Occipital lobe (tissue), 2 donors: ENCODE results near the gene XPO6. TPM values are rescaled to one million over a fixed set of nuclear protein-coding genes. Genes with fewer than 3 reads are reported as not detected.

Experiments used
- DNase-seq: peaks from one replicate; lab custom pipeline; 2025; lab: John Stamatoyannopoulos, UW
- total RNA-seq: library from RNA; depleted of rRNA; stranded (reverse); fragments of >200 nt; gene quantifications from one replicate; pipeline ENCODE4 v1.2.3, GENCODE V29; 2014

Gene XPO6
- total RNA-seq, 1 donor from 2014 or later, result 66.4 TPM

- DNase-seq, result no peak
Measured at GRCh38 chr16:28183930-28184329, 27.8 kb downstream of the XPO6 start.

- no peak for DNase-seq
Measured at GRCh38 chr16:28183484-28183883, 28.3 kb downstream of the XPO6 start.

DNA sequence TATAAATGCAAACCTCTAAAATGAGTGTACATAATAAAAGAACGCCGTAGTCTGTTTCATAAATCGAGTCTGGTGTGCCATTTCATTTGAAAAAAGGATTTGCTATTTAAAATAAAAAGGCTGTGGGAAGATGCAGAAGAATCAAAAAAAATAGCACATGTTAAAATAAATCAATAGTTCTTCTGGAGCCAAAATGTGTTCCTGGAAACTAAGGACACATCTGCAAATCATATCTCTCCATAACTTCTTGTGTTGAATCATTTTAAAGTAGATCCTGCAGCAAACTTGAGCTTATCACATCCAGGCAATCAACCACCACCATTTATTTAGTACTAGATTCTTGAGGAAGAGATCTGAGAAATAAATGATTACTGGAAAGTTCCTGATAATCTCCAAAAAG, 29.0 kb downstream of the XPO6 start:
- DNase-seq, result no peak

DNA sequence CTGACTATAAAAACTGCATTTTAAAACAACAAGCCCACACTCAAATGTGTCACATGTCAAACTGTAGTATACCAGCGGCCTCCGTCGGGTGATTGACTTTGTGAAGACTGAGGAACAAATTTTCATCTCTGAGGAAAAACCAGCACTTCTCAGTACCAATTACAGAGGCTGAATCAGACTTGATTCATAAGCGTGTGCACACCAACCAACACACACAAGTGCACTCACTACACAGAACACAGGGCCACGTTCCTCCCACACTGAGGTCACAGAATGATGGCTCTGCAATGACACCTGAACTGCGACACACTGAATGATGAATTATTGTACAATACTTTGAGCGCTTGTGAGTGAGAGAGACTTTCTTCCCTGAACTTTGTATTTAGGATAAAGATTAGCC, 29.6 kb downstream of the XPO6 start:
- DNase-seq, result no peak

GRCh38 chr16:28181515-28181914, 30.2 kb downstream of the XPO6 start:
- no peak for DNase-seq

DNA sequence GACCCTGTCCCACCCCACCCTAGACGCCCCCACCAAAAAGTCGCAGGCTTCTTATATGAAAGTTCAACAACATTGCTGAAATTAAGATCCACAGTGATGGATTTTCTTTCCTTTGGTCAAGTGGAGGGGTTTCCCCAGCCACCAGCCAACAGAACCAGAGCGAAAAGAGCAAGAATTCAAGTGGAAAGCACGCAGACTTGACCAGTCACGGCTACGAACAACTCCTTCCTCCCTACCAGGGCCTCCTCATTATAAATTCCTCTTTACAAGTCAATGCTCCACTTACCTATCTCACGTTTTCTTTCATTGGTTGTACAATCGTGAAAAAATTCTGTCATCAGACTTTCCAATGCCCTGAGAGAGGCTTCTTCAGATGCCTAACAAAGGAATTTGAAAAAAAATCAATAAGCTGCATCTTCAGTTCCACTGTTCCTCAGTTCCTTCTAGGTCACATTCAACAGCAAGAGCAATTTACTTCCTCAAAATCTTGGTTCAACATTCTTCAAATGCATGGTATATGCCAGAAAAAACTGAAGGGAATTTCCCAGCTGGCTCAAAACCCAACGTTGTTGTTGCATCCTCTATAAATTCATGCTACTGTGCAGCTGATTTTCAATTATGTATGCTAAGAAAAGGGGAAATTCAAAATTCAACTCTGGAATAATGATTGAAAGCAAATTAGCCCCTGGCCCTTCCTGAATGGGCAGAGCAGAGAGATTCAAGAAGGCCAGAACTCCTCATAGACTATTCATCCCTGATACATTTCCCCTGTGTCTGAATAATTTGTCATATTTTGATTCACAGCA, 30.9 kb downstream of the XPO6 start:
- peak; percentile 5 for DNase-seq

DNA sequence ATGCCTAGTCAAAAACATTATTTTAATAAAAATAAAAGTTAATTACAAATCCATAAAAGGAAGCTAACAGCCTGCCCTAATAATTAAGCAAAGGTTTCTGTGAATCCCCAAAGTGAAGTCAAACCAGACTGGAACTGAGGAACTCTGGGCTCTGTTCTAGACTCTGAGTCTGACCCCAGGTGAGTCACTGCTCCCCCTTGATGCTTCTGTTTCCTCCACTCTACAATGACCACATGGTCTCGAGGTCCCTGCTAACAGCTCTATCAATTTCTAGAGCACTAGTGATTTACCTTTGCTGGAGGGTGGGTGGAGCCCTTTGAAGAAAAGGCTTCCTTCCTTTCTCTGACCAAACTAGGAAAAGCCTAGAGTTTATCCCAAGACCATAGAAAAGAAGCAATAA, 32.4 kb downstream of the XPO6 start:
- DNase-seq, result no peak

DNA sequence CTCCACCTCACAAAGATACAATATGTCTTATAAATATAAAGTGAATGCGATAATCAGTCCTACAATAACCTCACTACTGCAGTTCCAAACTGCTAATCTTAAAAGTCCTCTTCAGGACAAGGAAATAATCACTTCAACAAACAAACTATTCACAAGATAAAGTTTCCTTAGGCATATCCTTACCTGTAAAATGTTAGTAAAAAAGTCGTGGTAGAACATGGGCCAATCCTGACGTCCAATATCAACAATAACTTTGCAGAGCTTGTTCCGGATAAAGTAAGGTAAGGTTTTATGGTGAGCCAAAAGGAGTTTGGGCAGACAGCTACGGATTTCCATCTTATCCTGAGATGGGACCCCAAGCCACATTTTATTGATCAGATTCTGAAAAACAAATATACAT, 36.0 kb downstream of the XPO6 start:
- DNase-seq, result no peak

GRCh38 chr16:28172336-28172735, 39.4 kb downstream of the XPO6 start:
- no peak for DNase-seq

GRCh38 chr16:28171816-28172215, 39.9 kb downstream of the XPO6 start:
- no peak for DNase-seq

DNA sequence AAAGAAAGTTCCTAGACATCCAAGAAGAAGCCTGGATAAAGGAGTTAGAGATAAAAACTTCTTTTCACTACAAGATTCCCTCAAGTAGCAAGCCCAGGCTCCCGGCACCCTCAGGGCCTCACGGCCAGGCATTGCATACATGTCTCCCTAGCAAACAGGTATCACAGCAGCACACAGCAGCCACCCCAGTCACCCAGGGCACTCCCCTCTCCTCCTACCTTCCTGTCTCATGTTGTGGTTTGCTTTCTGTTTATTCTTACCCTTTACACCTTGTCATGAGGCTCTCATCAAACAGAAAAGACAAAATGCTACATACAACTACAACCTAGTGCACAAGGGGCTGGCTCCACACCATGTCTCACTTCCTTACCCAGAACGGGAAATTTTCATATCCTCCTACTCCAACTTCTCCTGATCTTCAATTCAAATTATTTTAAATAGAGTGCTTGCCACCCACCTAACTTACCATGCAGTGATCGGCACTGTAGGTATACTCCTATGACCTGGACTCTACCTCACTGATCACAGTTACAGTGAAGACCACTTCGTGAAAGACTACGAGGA, 42.7 kb downstream of the XPO6 start:
- DNase-seq, result no peak

- no peak for DNase-seq
Measured at GRCh38 chr16:28167730-28168129, 44.0 kb downstream of the XPO6 start.

DNA sequence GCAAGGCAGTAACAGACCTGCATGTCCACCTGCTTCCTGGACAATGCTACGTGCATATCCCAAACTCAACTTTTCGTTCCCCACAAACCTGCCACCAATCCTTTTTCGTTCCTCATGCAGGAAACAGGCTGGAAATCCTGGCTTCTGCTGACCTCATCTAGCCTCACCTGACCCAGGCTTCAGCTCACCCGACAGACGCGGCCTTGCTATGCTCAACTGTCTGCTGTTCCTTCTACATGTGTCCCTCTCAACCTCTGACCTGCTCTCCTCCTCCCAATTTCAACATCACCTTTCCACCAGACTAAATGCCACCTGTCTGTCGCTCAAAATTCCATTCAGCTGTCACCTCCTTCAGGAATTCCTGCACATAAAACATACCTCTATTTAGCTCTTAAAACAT, 44.5 kb downstream of the XPO6 start:
- DNase-seq, result no peak

GRCh38 chr16:28166394-28167208, 45.2 kb downstream of the XPO6 start:
- DNase-seq, result no peak

GRCh38 chr16:28165598-28165997, 46.2 kb downstream of the XPO6 start:
- no peak for DNase-seq

DNA sequence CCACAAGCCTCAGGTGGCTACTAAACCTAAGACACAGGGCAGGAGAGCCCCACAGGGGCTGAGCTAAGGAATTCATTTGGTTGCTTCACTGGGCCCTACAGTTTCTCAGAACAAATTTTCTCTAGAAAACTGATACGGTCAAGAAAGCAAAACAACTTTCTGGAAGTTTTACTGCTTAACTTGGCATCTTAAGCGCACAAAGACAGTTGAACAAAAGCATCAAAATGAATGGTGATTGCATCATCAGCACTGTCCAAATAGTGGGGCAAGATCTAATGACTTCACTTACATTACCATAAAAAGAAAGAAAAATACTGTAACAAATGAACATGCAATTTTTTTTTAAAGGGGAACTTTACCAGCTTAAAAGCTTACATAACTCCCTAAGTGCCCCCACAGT, 47.6 kb downstream of the XPO6 start:
- no peak for DNase-seq

DNA sequence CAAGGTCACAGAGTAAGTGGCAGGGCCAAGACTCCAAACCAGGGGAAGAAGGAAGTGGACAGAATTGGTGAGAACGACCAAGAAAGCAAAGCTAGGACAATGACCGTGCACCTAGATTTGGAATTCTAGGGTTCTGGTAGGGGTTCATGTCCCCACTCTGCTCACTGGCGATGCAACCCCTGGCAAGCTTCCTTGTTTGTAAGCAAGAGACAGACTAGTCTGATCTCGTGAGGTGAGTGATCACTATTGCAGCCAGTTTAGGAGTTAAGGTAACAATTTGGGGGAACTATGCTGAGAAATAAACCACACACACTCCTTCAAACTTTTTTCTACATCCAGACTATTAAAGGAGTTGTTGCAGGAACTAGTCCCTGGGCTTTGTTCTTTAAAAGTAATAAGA, 48.1 kb downstream of the XPO6 start:
- DNase-seq, result no peak

DNA sequence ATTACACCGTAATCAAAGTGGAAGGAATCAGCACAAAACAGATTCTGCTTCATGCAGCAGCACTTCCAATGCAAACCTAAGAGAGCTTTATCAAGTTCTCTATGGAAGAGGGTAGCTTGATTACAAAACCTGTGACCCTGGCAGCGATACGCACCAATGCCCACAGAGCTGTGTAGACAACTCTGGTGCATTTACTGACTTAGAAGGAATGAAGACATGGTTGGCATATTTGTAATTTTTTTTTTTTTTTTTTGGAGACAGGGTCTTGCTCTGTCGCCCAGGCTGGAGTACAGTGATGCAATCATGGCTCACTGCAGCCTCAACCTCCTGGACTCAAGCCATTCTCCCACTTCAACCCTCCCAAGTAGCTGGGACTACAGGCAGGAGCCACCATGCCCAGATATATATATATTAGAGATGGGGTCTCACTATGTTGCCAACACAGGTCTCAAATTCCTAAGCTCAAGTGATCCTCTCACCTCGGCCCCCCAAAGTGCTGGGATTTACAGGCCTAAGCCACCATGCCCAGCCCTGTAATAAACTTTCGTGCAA, 49.4 kb downstream of the XPO6 start:
- DNase-seq, result no peak

DNA sequence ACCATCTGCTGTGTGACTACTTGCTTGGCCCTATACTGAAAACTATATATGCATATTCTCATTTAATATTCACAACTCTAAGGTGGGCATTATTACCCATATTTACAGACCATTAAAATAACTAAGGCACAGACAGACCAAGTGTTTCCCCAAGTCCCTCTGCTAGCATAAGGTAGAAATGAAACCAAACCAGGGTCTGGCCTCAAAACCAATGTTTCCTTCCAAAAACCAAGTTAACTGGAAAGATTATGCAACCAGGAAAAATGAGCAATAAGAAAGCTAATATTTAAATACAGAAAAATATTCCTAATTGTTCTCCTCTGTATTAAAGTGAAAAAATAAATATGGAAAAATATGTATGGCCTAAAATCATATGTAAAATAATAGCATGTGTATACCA, 50.1 kb downstream of the XPO6 start:
- no peak for DNase-seq

GRCh38 chr16:28158136-28158535, 53.6 kb downstream of the XPO6 start:
- DNase-seq, result no peak

GRCh38 chr16:28156056-28156680, 55.6 kb downstream of the XPO6 start:
- DNase-seq, result no peak

- no peak for DNase-seq
Measured at GRCh38 chr16:28155293-28155692, 56.5 kb downstream of the XPO6 start.
